Activated naive CD4-positive, alpha-beta T cell treated with anti-CD3 and anti-CD28 coated beads, Interleukin-2, amount 50 U/mL, for 16 hours (primary cell): ENCODE results near the gene CASK.

Experiments used
- DNase-seq: peaks from one replicate; pipeline ENCODE4 v3.0.0-alpha.2; 2020

Gene CASK

DNA sequence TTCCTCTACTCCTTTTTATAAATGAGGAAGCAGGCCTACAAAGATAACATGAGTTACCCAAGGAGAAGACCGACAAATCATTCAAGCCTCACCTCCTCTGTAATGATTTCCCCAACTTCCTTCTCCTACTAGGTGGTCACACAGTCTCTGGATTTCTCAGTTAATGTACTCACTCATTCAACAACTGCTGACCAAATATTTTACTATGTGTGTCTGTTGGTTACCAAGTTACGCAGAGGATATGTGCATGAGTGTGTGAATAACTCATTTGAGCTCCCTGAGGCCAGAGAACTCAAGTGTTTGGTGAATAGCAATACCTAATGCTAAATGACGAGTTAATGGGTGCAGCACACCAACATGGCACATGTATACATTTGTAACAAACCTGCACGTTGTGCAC lies 10.4 kb downstream of the CASK start:
- DNase-seq = no peak

DNA sequence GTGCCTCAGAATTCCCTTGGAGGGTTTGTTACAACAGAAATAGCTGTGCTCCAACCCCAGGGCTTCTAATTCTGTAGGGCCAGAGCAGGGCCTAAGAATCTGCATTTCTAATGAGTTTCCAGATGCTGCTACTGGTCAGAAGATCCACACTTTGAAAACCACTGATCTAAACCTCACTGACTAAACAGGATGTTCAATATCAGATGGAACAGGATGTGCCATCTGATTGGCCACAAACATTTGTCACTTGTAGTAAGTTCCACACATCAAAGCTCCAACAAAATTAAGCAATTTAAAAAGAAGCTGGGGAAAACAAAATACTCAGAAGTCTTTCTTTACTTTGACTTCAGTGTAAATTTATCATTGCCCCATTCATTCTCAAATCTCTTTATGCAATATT lies 14.3 kb downstream of the CASK start:
- no peak for DNase-seq

DNA sequence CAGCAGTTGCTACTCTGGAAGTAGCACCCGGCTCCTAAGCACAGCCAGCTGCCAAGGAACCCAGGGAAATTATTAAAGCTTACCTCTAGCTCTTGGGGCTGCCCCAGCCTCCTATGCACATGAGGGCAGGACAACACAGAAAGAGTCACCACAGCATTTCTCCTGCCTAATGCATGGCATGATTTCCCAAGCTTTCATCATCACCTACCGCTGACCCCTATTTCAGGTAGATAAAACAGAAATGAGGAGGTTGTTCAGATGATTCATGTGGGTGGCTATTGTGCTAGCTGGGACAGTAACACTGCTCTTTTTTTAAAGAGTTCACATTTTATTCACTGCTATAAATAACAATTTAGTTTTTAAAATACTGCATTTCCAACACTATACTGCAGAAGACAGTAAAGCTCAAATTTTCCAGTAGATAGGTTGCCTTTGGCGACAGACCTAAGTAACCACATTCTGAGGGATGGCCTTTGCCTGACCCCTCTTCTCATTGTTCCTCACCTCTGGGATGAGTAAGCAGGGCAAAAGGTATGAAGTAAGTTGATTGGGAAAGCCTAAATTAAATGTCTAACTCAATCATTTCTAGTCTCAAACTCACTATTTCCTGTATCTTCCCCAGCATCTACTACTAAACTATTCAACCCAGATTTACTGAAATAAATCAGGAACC lies 16.7 kb downstream of the CASK start:
- DNase-seq = no peak

- no peak for DNase-seq
These were observed 19.8 kb downstream of the CASK start for GRCh38 chrX:41903544-41903943.

GRCh38 chrX:41900321-41900720 lies 23.0 kb downstream of the CASK start:
- DNase-seq = no peak

DNA sequence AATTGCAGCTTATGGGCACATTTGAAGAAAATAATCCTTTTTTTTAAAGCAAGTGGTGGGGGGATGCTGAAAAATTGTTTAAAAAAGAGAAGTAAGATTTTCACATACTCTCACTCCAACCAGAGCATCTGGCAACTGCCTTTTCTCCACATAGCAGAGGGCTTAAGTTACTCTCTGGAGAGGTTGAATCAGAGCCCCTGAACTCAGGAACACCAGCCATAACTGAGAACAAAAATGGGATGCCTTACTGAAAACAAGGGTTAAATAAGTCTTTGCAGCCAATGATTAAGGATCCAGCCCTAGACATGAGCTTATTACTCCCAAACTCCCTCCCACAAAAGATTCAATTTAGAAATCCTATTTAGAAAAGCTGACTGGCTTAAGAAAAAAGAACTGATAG lies 27.5 kb downstream of the CASK start:
- no peak for DNase-seq

GRCh38 chrX:41890026-41890423 lies 33.3 kb downstream of the CASK start:
- DNase-seq = no peak

DNA sequence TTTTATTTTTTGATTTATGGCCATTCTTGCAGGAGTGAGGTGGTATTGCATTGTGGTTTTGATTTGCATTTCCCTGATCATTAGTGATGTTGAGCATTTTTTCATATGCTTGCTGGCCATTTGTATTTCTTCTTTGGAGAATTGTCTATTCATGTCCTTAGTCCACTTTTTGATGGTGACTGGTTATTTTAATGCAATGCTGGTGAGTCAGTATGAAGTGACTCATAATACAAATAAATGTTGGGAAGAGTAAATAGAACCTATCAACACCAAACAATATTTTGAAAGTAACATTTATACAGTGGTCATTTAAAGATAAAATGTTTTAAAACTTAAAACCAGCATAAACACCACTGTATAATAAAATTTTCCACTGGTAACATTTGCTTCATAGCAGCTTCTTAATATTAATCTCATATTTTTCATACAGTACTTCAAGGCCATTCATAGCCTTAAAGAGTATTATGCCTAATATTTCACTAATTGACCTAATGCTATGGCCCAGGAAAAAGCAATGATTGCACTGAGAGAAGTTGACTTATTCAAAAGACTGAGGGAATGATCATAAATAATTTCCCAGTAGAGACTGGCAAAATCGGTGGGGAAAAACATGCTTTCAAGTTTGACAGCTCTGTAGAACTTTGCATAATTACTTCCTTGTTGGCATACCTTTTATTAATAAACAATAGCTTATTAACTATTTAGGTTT lies 33.9 kb downstream of the CASK start:
- DNase-seq = no peak

- no peak for DNase-seq
These were observed 35.7 kb downstream of the CASK start for GRCh38 chrX:41887691-41888090.

DNA sequence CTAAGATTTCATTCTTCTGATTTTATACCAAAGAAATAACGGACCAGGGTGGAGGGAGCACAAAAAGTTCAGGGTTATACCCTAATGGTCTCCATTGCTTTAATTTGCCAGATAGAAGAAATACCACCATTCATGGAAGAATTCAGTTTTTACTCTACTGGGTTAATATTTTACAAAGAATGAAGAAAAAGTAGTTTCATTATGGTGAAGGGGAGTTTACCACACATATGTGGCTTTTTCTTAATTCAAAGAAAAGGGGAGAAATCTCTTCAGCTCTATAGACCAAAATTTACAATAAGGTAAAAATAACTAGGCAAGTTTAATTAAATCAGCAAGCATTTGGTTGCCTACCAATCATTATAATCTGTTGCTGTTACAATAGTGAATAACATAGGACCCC lies 37.6 kb downstream of the CASK start:
- DNase-seq = no peak

- no peak for DNase-seq
These were observed 42.2 kb downstream of the CASK start for GRCh38 chrX:41881166-41881565.

DNA sequence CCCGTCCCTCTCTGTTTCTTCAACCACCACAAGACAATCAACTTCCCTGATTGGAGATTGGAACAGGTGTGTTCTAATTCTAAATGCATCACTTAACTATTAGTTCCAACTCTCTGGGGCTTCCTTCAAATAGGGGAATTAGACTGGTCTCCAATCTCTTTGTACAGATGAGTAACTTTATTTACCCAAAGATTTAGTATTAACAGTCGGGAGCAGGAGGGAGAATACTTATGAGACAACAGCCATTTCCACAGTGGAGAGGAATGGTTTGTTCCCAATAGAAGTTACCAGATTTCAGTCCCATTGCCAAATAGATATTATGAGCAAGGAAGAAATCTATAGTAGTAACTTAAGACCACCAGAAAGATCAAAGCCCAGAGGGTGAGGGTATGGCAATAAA lies 46.2 kb downstream of the CASK start:
- DNase-seq = no peak

DNA sequence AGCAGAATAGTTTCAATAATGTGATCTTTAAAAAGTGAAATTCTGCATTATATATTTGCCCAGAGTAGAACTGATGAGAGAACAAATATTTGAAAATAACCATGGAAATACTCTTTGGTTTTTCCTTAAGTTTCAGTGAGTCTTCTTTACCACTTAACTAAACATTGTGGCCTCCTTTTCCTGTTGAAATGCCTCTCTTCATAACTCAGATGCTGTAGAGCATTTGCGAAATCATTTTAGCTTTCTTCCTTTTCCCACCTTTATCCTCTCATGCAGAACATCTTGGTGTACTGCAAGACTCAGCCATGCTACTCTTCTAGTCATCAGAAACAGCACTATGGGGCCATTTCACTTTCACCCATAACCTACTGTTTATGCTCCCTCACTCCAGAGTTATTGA lies 48.2 kb downstream of the CASK start:
- DNase-seq = no peak

- DNase-seq = no peak
These were observed 52.6 kb downstream of the CASK start for GRCh38 chrX:41870719-41871151.

GRCh38 chrX:41868392-41868977 lies 54.9 kb downstream of the CASK start:
- DNase-seq = no peak

DNA sequence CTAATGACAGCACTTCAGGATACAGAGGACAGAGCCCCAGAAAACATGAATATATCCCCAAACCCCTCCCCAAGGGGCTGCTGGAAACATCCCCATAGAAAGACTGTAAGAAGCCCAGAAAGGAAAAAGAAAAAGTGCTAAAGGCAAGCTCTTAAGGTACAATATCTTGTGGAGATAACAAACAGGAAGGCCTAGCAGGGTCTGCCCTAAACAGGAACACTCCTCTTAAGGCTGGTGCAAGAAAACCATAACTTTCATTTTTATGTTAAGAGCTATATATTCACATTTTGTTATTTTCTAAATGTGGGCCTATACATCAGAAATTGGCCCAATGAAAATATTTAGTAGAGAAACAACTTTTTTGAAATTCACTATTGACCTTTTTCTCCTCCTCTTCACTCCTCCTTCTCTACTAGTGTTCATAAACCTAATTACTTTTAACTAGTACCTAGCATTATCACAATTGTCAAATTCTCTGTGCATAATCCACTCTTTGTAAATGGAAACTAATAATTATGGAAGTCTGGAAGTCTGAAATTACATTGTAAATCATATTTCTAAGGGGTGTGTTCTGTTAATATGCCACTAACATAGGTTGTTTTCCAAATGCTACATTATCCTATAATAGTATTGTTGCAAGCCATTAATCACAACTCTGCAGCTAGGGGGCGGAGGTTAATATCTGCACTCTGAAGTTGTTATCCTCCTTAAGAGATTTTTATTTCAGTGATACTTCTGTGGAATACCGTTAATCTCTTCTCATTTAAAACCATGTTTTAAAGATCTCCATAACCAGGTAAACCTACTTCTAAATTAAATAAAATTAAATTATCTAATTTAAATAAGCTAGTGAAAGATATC lies 59.8 kb downstream of the CASK start:
- DNase-seq = no peak

GRCh38 chrX:41862562-41863184 lies 60.7 kb downstream of the CASK start:
- no peak for DNase-seq

- DNase-seq = no peak
These were observed 65.1 kb downstream of the CASK start for GRCh38 chrX:41858161-41858775.

GRCh38 chrX:41857670-41858069 lies 65.7 kb downstream of the CASK start:
- DNase-seq = no peak

- DNase-seq = no peak
These were observed 76.6 kb downstream of the CASK start for GRCh38 chrX:41846714-41847113.

DNA sequence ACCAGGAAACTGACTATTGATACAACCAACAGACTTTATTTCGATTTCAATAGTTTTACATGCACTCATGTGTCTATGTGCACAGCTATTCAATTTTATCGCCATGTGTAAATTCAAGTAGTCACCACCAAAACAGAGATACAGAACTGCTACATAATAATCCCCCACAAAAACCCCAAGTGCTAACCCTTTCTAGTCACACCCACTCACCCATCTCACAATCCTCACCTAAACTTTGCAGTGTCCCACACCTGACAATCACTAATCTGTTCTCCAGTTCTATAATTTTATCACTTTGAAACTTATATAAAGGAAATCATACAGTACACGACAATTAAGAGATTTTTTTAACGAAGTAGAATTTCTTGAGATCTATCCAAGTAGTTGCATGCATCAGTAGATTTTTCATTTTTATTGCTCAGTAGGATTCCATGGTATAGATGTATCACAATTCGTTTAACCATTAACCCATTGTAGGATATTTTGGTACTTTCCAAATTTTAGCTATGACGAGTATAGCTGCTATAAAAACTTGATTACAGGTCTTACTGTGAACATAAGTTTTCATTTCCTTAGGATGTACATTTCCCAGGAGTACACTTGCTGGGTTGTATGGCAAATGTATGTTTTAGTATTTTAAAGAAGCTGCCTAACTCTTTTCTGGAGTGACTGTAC lies 85.9 kb downstream of the CASK start:
- no peak for DNase-seq

DNA sequence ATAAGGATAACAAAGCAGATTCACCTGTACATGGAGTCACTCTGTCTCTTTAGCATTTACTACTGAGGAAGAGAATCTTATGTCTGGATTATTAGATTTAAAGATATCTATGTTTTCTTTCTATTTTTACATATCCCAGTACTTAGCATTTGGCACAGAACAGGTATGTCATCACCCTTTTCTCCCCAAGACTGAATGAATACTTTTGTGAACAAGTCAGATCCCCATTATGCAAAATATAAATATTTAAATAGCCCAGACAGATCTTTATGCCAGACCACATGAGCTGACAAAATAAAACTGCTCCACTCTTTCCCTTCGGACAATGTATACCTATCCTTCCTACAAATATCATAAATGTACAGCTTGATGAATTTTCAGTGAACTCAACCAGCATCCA lies 94.5 kb downstream of the CASK start:
- no peak for DNase-seq
